Endothelial cell of umbilical vein (primary cell): ENCODE measurements around the gene PAX5. TPM values are rescaled to one million over a fixed set of nuclear protein-coding genes. Genes with fewer than 3 reads are reported as not detected.

Experiments
- BruUV-seq: library from RNA; stranded (reverse); fragments of 400-500 nt; replicated peaks from 2 replicates; lab custom pipeline; 2021; lab: Mats Ljungman, UMichigan
- CTCF ChIA-PET: fragments of 300-600, 350-600 bp; sonication (Branson Sonifier 250); formaldehyde crosslinking; loops from one replicate; lab custom pipeline; 2021; ENCODE audit warnings: antibody characterized with exemption, inconsistent platforms; lab: Charles Lee
- POLR2A ChIA-PET: fragments of 300-600, 350-600 bp; sonication (Branson Sonifier 250); formaldehyde crosslinking; loops from one replicate; lab custom pipeline; 2021; ENCODE audit warnings: antibody characterized with exemption, inconsistent platforms; lab: Charles Lee
- DNase-seq: peaks from one replicate; pipeline ENCODE4 v3.0.0-alpha.2; 2011; ENCODE audit warnings: low read depth, low spot score
- FAIRE-seq: peaks from 2 replicates; lab custom pipeline; 2011; peaks lifted over from hg19 to GRCh38; lab: Jason Lieb, UNC
- H2AFZ ChIP-seq: 2 replicates; pipeline ENCODE4 v1.6.0; 2012; ENCODE audit warnings: low read depth, low read length, control low read depth, inconsistent platforms
- H3K27ac ChIP-seq: 2 replicates; pipeline ENCODE4 v1.5.1; 2011; ENCODE audit warnings: low read depth, mild to moderate bottlenecking, control low read depth, low read length, moderate library complexity; ENCODE audit not compliant: insufficient read depth
- H3K27me3 ChIP-seq, 2 experiments: 2 replicates each; pipeline versions ENCODE4 v1.6.0 to v1.6.1; 2011; ENCODE audit warnings: low read length in 2 of 2, mixed read lengths in 1 of 2; ENCODE audit not compliant: control insufficient read depth in 2 of 2, insufficient read depth in 2 of 2
- H3K36me3 ChIP-seq, 2 experiments: 2 replicates in 1 of 2; 3 replicates in 1 of 2; pipeline ENCODE4 v1.5.1; 2011; ENCODE audit warnings: low read length in 2 of 2, mild to moderate bottlenecking in 1 of 2, moderate library complexity in 1 of 2; ENCODE audit not compliant: control insufficient read depth in 2 of 2, insufficient read depth in 2 of 2; ENCODE audit errors: extremely low read depth in 1 of 2
- H3K4me1 ChIP-seq: 3 replicates; pipeline ENCODE4 v1.5.1; 2011; ENCODE audit warnings: mild to moderate bottlenecking, low read length; ENCODE audit not compliant: control insufficient read depth, insufficient read depth; ENCODE audit errors: extremely low read depth
- H3K4me2 ChIP-seq: 2 replicates; pipeline ENCODE4 v1.6.1; 2011; ENCODE audit warnings: low read length, control low read depth, mixed read lengths; ENCODE audit not compliant: insufficient read depth
- H3K4me3 ChIP-seq, 3 experiments: fragments of 200-600 bp in 1 of 3; sonication (generic), shearing (Covaris generic) in 1 of 3; replicated peaks in 1 of 3; 2 replicates each; pipeline ENCODE4 v1.5.1; 2011 to 2016; ENCODE audit warnings: control low read depth in 3 of 3, low read length in 3 of 3, mild to moderate bottlenecking in 2 of 3, inconsistent platforms in 1 of 3, low read depth in 1 of 3, moderate library complexity in 1 of 3; ENCODE audit not compliant: insufficient read depth in 1 of 3
- H3K79me2 ChIP-seq: 2 replicates; pipeline ENCODE4 v1.6.0; 2012; ENCODE audit warnings: low read length, inconsistent platforms; ENCODE audit not compliant: control insufficient read depth, insufficient read depth
- H3K9ac ChIP-seq: replicated peaks from 2 replicates; pipeline ENCODE3; 2011; ENCODE audit warnings: low read length, control low read depth; ENCODE audit not compliant: insufficient read depth; ENCODE audit errors: extremely low read depth
- H3K9me1 ChIP-seq: replicated peaks from 3 replicates; pipeline ENCODE4 v1.6.0; 2011; ENCODE audit warnings: mild to moderate bottlenecking, low read length; ENCODE audit not compliant: control insufficient read depth, insufficient read depth; ENCODE audit errors: extremely low read depth
- H3K9me3 ChIP-seq: replicated peaks from 2 replicates; pipeline ENCODE4 v1.5.1; 2012; ENCODE audit warnings: low read length, inconsistent platforms; ENCODE audit not compliant: control insufficient read depth, insufficient read depth
- H4K20me1 ChIP-seq: replicated peaks from 2 replicates; pipeline ENCODE3; 2011; ENCODE audit warnings: mild to moderate bottlenecking, low read length; ENCODE audit not compliant: control insufficient read depth, insufficient read depth; ENCODE audit errors: extremely low read depth
- CTCF ChIP-seq, 2 donors: IDR thresholded peaks; 1 replicate in 1 of 2; 2 replicates in 1 of 2; pipeline ENCODE4 v1.5.1; 2011; ENCODE audit warnings: low read length in 2 of 2, mild to moderate bottlenecking in 2 of 2, moderate library complexity in 2 of 2, control low read depth in 1 of 2, inconsistent platforms in 1 of 2, low read depth in 1 of 2; ENCODE audit not compliant: insufficient read depth in 1 of 2; ENCODE audit errors: extremely low read depth in 1 of 2
- EZH2 ChIP-seq: IDR thresholded peaks from 2 replicates; pipeline ENCODE4 v1.6.1; 2012; ENCODE audit warnings: borderline replicate concordance, low read depth, mild to moderate bottlenecking, moderate library complexity, low read length, inconsistent platforms; ENCODE audit not compliant: severe bottlenecking
- FOS ChIP-seq: IDR thresholded peaks from 2 replicates; pipeline ENCODE4 v1.6.1; 2011; ENCODE audit warnings: mild to moderate bottlenecking, low read length, moderate library complexity, borderline replicate concordance; ENCODE audit not compliant: insufficient read depth
- GATA2 ChIP-seq: IDR thresholded peaks from 2 replicates; pipeline ENCODE4 v1.7.0; 2011; ENCODE audit warnings: low read depth, mild to moderate bottlenecking, moderate library complexity, mixed read lengths, low read length; ENCODE audit not compliant: insufficient read length, insufficient read depth
- JUN ChIP-seq: IDR thresholded peaks from 2 replicates; pipeline ENCODE4 v1.6.1; 2011; ENCODE audit warnings: borderline replicate concordance, low read depth; ENCODE audit not compliant: insufficient read length, insufficient read depth
- MAX ChIP-seq: IDR thresholded peaks from 2 replicates; pipeline ENCODE4 v1.6.1; 2011; ENCODE audit not compliant: insufficient read depth, insufficient read length
- MYC ChIP-seq: IDR thresholded peaks from one replicate; pipeline ENCODE4 v1.6.1; 2011; ENCODE audit warnings: mild to moderate bottlenecking, low read depth, low read length
- POLR2A ChIP-seq: IDR thresholded peaks from 2 replicates; pipeline ENCODE4 v1.6.1; 2012; ENCODE audit warnings: low read depth, mild to moderate bottlenecking, control low read depth, low read length
- POLR2AphosphoS5 ChIP-seq: IDR thresholded peaks from 2 replicates; pipeline ENCODE4 v1.6.1; 2012; ENCODE audit warnings: low read depth, mild to moderate bottlenecking, control low read depth, low read length, moderate library complexity; ENCODE audit not compliant: insufficient read depth
- dilution Hi-C: fragments of 300-500 bp; cut with MboI; formaldehyde crosslinking; loops from one replicate; pipeline ENCODE4 v1.15.0; 2019; ENCODE audit warnings: low sequenced_read_pairs; ENCODE audit not compliant: extremely low pct_ligation_motif_present
- intact Hi-C: fragments of 100-400 bp; cut with micrococcal nuclease; formaldehyde crosslinking; loops from one replicate; pipeline ENCODE4 v1.10.0; 2022
- polyA plus RNA-seq, 4 experiments: library from polyadenylated mRNA; depleted of rRNA in 3 of 4; stranded (reverse) in 3 of 4; unstranded in 1 of 4; fragments of >200 nt; gene quantifications; 2 replicates each; pipeline versions ENCODE4 v1.2.1 to v1.2.3, GENCODE V29; 2011 to 2012; ENCODE audit warnings: missing spikeins in 1 of 4
- total RNA-seq: library from RNA; stranded (reverse); gene quantifications from 2 replicates; pipeline ENCODE4 v1.2.3, GENCODE V29; 2021

The PAX5 gene
- total and polyA plus RNA-seq, 2 donors (not counting 3 experiments of a cell fraction or from before 2014, with no cell fraction given): not detected

- Histone ChIP-seq H3K4me1 (peaks cover 7% of the 10 kb centered on the region), H3K9me1 (no peaks in the 10 kb centered on the region), H3K27ac (no peak overlapping the region), H3K9ac (no peak overlapping the region), H3K9me3 (no peaks in the 10 kb centered on the region), H3K4me3 (no peak overlapping the region), H3K27me3 (peaks cover 0 to 2% of the 10 kb centered on the region in 2 experiments), H2AFZ (no peak overlapping the region), H3K36me3 (no peaks in the 10 kb centered on the region), H3K79me2 (no peaks in the 10 kb centered on the region), H3K4me2 (no peak overlapping the region), H4K20me1 (no peaks in the 10 kb centered on the region)
- no peak for FAIRE-seq
- POLR2A ChIA-PET: no interaction called here
- dilution Hi-C loops: no loop called here
- CTCF ChIA-PET: interaction anchor here (1.1 to 1.7 kb wide), 3 partner anchors 16 to 52 kb away, joined by 3 to 5 read pairs (median 4); no protein-coding TSS in a partner anchor
- BruUV-seq: no TSS peak
- no peak for DNase-seq
- TF ChIP-seq POLR2A: no peak
- TF ChIP-seq CTCF (IDR thresholded peaks at IDR 0.05; ENCODE audit: extremely low read depth in 1 of 2, insufficient read depth in 1 of 2, low read depth in 1 of 2, low read length in 2 of 2): no peak
- TF ChIP-seq MYC: no peak
- no peak for TF ChIP-seq EZH2
- intact Hi-C loops: no loop called here
Measured at GRCh38 chr9:36923025-36923625, 110.9 kb downstream of the PAX5 start.

- no TSS peak for BruUV-seq
- peaks cover 0 to 2% of the 10 kb centered on the region in 2 experiments for H3K27me3 ChIP-seq
- no peak overlapping the region for H3K4me3 ChIP-seq
- H3K9ac ChIP-seq: no peak overlapping the region
- DNase-seq (no peak), FAIRE-seq (no peak)
- H2AFZ ChIP-seq: no peak overlapping the region
- no peak overlapping the region for H3K27ac ChIP-seq
- no peaks in the 10 kb centered on the region for H3K9me3 ChIP-seq
- intact Hi-C loops: no loop called here
- no peak overlapping the region for H3K4me2 ChIP-seq
- H4K20me1 ChIP-seq: no peaks in the 10 kb centered on the region
- H3K4me1 ChIP-seq: peaks cover 7% of the 10 kb centered on the region
- no peaks in the 10 kb centered on the region for H3K9me1 ChIP-seq
- ChIA-PET CTCF (interaction anchor here (1.1 to 1.7 kb wide), 3 partner anchors 15 to 52 kb away, joined by 3 to 5 read pairs (median 4); no protein-coding TSS in a partner anchor), POLR2A (no interaction called here)
- H3K79me2 ChIP-seq: no peaks in the 10 kb centered on the region
- TF ChIP-seq POLR2AphosphoS5 (no peak), GATA2 (no peak), POLR2A (no peak), FOS (no peak), MYC (no peak), CTCF (IDR thresholded peaks at IDR 0.05; ENCODE audit: extremely low read depth in 1 of 2, insufficient read depth in 1 of 2, low read depth in 1 of 2, low read length in 2 of 2) (no peak), EZH2 (no peak), JUN (no peak), MAX (no peak)
- dilution Hi-C loops: no loop called here
- no peaks in the 10 kb centered on the region for H3K36me3 ChIP-seq
Measured at GRCh38 chr9:36922548-36922947, 111.5 kb downstream of the PAX5 start.
